Stimulated activated CD4-positive, alpha-beta T cell treated with anti-CD3 and anti-CD28 coated beads, Interleukin-12 subunit alpha, Interleukin-12 subunit beta, amount 100 ng/mL, for 48 hours (primary cell): Measurements from ENCODE around the gene ADGRB2.

Experiments
- DNase-seq, 3 donors: peaks; one replicate each; pipeline ENCODE4 v3.0.0-alpha.2; 2020; ENCODE audit warnings: low read depth in 2 of 3, low spot score in 1 of 3

The ADGRB2 gene

GRCh38 chr1:31795801-31796621 lies 31.9 kb upstream of the ADGRB2 start:
- DNase-seq = no peak

GRCh38 chr1:31795096-31795675 lies 31.0 kb upstream of the ADGRB2 start:
- DNase-seq = no peak

- DNase-seq = no peak
Measured at GRCh38 chr1:31793586-31794285, 29.6 kb upstream of the ADGRB2 start.

- DNase-seq = no peak
Measured at GRCh38 chr1:31793086-31793485, 28.9 kb upstream of the ADGRB2 start.

GRCh38 chr1:31792541-31792940 lies 28.4 kb upstream of the ADGRB2 start:
- DNase-seq = no peak

GRCh38 chr1:31792116-31792515 lies 28.0 kb upstream of the ADGRB2 start:
- no peak for DNase-seq

- no peak for DNase-seq
Measured at GRCh38 chr1:31791131-31791858, 27.2 kb upstream of the ADGRB2 start.

- no peak for DNase-seq
Measured at GRCh38 chr1:31790641-31791091, 26.5 kb upstream of the ADGRB2 start.

- no peak for DNase-seq
Measured at GRCh38 chr1:31790140-31790539, 26.0 kb upstream of the ADGRB2 start.

GRCh38 chr1:31789259-31790065 lies 25.3 kb upstream of the ADGRB2 start:
- peak; percentile 89 to 100 (median 96) for DNase-seq

GRCh38 chr1:31788825-31789256 lies 24.7 kb upstream of the ADGRB2 start:
- no peak for DNase-seq

- peak; percentile 89 to 95 (median 93) for DNase-seq
Measured at GRCh38 chr1:31788138-31788824, 24.1 kb upstream of the ADGRB2 start.

- DNase-seq = no peak
Measured at GRCh38 chr1:31787786-31788137, 23.6 kb upstream of the ADGRB2 start.

- no peak for DNase-seq
Measured at GRCh38 chr1:31787261-31787660, 23.1 kb upstream of the ADGRB2 start.

GRCh38 chr1:31786366-31787060 lies 22.4 kb upstream of the ADGRB2 start:
- no peak for DNase-seq

GRCh38 chr1:31785947-31786290 lies 21.8 kb upstream of the ADGRB2 start:
- DNase-seq = no peak

- DNase-seq = no peak
Measured at GRCh38 chr1:31785020-31785946, 21.1 kb upstream of the ADGRB2 start.

GRCh38 chr1:31784356-31785019 lies 20.3 kb upstream of the ADGRB2 start:
- no peak for DNase-seq
